GM12878 (cell line): Measurements from ENCODE around the gene GABBR2. TPM values are rescaled to one million over a fixed set of nuclear protein-coding genes. Genes with fewer than 3 reads are reported as not detected.

ENCODE experiments used
- ATAC-seq: fragments of 200-7000 bp; cut with Tn5 transposase; 3 replicates; pipeline ENCODE4 v1.9.1; 2020; ENCODE audit warnings: mild to moderate bottlenecking, moderate library complexity
- BruUV-seq: library from RNA; stranded (reverse); fragments of 400-500 nt; replicated peaks from 2 replicates; lab custom pipeline; 2021; lab: Mats Ljungman, UMichigan
- CTCF ChIA-PET: fragments of 300-600 bp; sonication (Branson Sonifier 250); formaldehyde crosslinking; extraction: SDS; loops from one replicate; lab custom pipeline; 2021; ENCODE audit warnings: inconsistent platforms; lab: Yijun Ruan, JAX
- POLR2A ChIA-PET: fragments of 350-600 bp; formaldehyde crosslinking; extraction: SDS; loops from one replicate; lab custom pipeline; 2021; ENCODE audit warnings: inconsistent platforms; lab: Charles Lee
- RAD21 ChIA-PET: fragments of 300-600 bp; sonication (Branson Sonifier 250); formaldehyde crosslinking; loops from one replicate; lab custom pipeline; 2023; ENCODE audit warnings: antibody characterized with exemption; ENCODE audit not compliant: unreplicated experiment; lab: Charles Lee
- SMC1A ChIA-PET: fragments of 300-600 bp; sonication (Branson Sonifier 250); formaldehyde crosslinking; loops from one replicate; lab custom pipeline; 2023; ENCODE audit not compliant: unreplicated experiment, uncharacterized antibody; lab: Charles Lee
- DNase-seq: peaks from one replicate; pipeline ENCODE4 v3.0.0-alpha.2; 2011; ENCODE audit warnings: low read depth, low spot score
- FAIRE-seq: peaks from 3 replicates; lab custom pipeline; 2011; peaks lifted over from hg19 to GRCh38; lab: Jason Lieb, UNC
- H2AFZ ChIP-seq: 2 replicates; pipeline ENCODE4 v1.6.0; 2011; ENCODE audit warnings: low read depth, low read length, control low read depth; ENCODE audit not compliant: control insufficient read depth
- H3K27ac ChIP-seq: 2 replicates; pipeline ENCODE4 v1.5.1; 2011; ENCODE audit warnings: control low read depth; ENCODE audit not compliant: control insufficient read depth, insufficient read depth
- H3K27me3 ChIP-seq, 2 experiments: replicated peaks in 1 of 2; 2 replicates each; pipeline versions ENCODE4 v1.6.0 to v1.6.1; 2011; ENCODE audit warnings: low read length in 1 of 2; ENCODE audit not compliant: control insufficient read depth in 2 of 2, insufficient read depth in 2 of 2
- H3K36me3 ChIP-seq, 2 experiments: 2 replicates each; pipeline ENCODE4 v1.5.1; 2011; ENCODE audit warnings: low read length in 1 of 2; ENCODE audit not compliant: control insufficient read depth in 2 of 2, insufficient read depth in 2 of 2
- H3K4me1 ChIP-seq: 2 replicates; pipeline ENCODE4 v1.6.1; 2011; ENCODE audit warnings: mild to moderate bottlenecking, low read length, moderate library complexity, mixed read lengths; ENCODE audit not compliant: control insufficient read depth, insufficient read depth
- H3K4me2 ChIP-seq: 2 replicates; pipeline ENCODE4 v1.6.0; 2011; ENCODE audit warnings: control low read depth; ENCODE audit not compliant: control insufficient read depth, insufficient read depth
- H3K4me3 ChIP-seq: fragments of 200-600 bp; sonication (generic); 2 replicates; pipeline ENCODE4 v1.5.1; 2016
- H3K79me2 ChIP-seq: 2 replicates; pipeline ENCODE4 v1.6.0; 2011; ENCODE audit warnings: low read length; ENCODE audit not compliant: control insufficient read depth, insufficient read depth
- H3K9ac ChIP-seq: 2 replicates; pipeline ENCODE4 v1.8.0; 2011; ENCODE audit warnings: low read length, control low read depth, mixed read lengths; ENCODE audit not compliant: control insufficient read depth, insufficient read depth
- H3K9me3 ChIP-seq: replicated peaks from 3 replicates; pipeline ENCODE4 v1.5.1; 2011; ENCODE audit warnings: mild to moderate bottlenecking, low read length; ENCODE audit not compliant: control insufficient read depth, insufficient read depth
- H4K20me1 ChIP-seq: 2 replicates; pipeline ENCODE4 v1.6.0; 2011; ENCODE audit not compliant: control insufficient read depth, insufficient read depth
- CREB1 ChIP-seq: IDR thresholded peaks from 2 replicates; pipeline ENCODE4 v1.6.1; 2012; ENCODE audit warnings: low read depth, mild to moderate bottlenecking, inconsistent platforms
- CREM ChIP-seq: IDR thresholded peaks from 2 replicates; pipeline ENCODE4 v1.6.1; 2014; ENCODE audit warnings: antibody characterized with exemption, low read depth
- E2F4 ChIP-seq: IDR thresholded peaks from 2 replicates; pipeline ENCODE4 v1.6.1; 2012; ENCODE audit warnings: low read depth, low read length, improper control_type of control experiment
- NFIC ChIP-seq: IDR thresholded peaks from 2 replicates; pipeline ENCODE4 v1.6.1; 2012; ENCODE audit warnings: low read depth, mild to moderate bottlenecking, inconsistent platforms, low read length, moderate library complexity
- NR2F1 ChIP-seq: fragments of 450-650 bp; conservative IDR thresholded peaks from 2 replicates; pipeline ENCODE4 v1.6.1; 2017; ENCODE audit warnings: mild to moderate bottlenecking
- PML ChIP-seq: IDR thresholded peaks from 2 replicates; pipeline ENCODE4 v1.6.1; 2012; ENCODE audit warnings: low read length, inconsistent platforms
- RAD21 ChIP-seq: IDR thresholded peaks from 2 replicates; pipeline ENCODE4 v1.6.1; 2011; ENCODE audit warnings: mild to moderate bottlenecking, low read depth, low read length, moderate library complexity; ENCODE audit not compliant: insufficient read depth
- WGBS: methylation state at CpG from one replicate; pipeline ENCODE4 v1.1.6; 2016; ENCODE audit warnings: low lambda C conversion rate; ENCODE audit not compliant: insufficient replicate concordance, insufficient coverage; ENCODE audit errors: missing lambda C conversion rate; 5-methylcytosine and 5-hydroxymethylcytosine counted together
- in situ Hi-C: fragments of 300-500 bp; cut with MboI; formaldehyde crosslinking; loops from 9 replicates; pipeline ENCODE4 v1.14.3; 2018; ENCODE audit warnings: mixed read lengths
- intact Hi-C: fragments of 100-400 bp; cut with micrococcal nuclease; formaldehyde crosslinking; loops from one replicate; pipeline ENCODE4 v1.14.2; 2022; ENCODE audit not compliant: unreplicated experiment
- polyA plus RNA-seq, 11 experiments: library from polyadenylated mRNA; depleted of rRNA in 4 of 11; unstranded in 6 of 11; stranded (reverse) in 5 of 11; fragments of >200 nt; fragmentation: Nextera tagmentation in 4 of 11; fragmentation: Illumina TruSeq in 1 of 11; extraction: Ambion mirVana in 4 of 11; extraction: Trizol in 1 of 11; gene quantifications; 1 replicate in 1 of 11; 2 replicates in 10 of 11; pipeline versions ENCODE4 v1.2.1 to v1.2.3, GENCODE V29; 2011 to 2016; ENCODE audit warnings: inconsistent platforms in 2 of 11, missing spikeins in 2 of 11, low read depth in 1 of 11
- total RNA-seq, 4 experiments: library from RNA; depleted of rRNA in 3 of 4; stranded (reverse); fragments of >200 nt in 3 of 4; fragmentation: Illumina TruSeq in 1 of 4; extraction: Trizol in 1 of 4; gene quantifications; 2 replicates each; pipeline versions ENCODE4 v1.2.1 to v1.2.3, GENCODE V29; 2013 to 2021
- TF ChIP-seq, protein P1 (sequence below): fragments of 450-650 bp; IDR thresholded peaks from 2 replicates; pipeline ENCODE4 v1.6.1; 2017; ENCODE audit warnings: mild to moderate bottlenecking, moderate library complexity
- TF ChIP-seq, protein P2 (sequence below): fragments of 450-650 bp; IDR thresholded peaks from 2 replicates; pipeline ENCODE4 v1.6.1; 2018; ENCODE audit warnings: borderline replicate concordance, mild to moderate bottlenecking; ENCODE audit not compliant: partially characterized antibody

The GABBR2 gene
- total and polyA plus RNA-seq, 10 of the 15 experiments (the other 5 are each of a cell fraction or from before 2014, with no cell fraction given), result 0.02 to 2.2 (median 0.06) TPM; not detected in 2

- in situ Hi-C loops (loop anchor here (10.0 kb wide), 1 partner anchor 245 kb away; no protein-coding TSS in a partner anchor), intact Hi-C loops (loop anchor here (10.0 kb wide), 1 partner anchor 215 kb away; no protein-coding TSS in a partner anchor)
- no peaks in the 10 kb centered on the region for H3K36me3 ChIP-seq
- no peaks in the 10 kb centered on the region for H3K79me2 ChIP-seq
- no peak overlapping the region for H2AFZ ChIP-seq
- WGBS, result 29% methylated on average over 7 of the region's 7 CpGs
- H3K27ac ChIP-seq, result no peak overlapping the region
- ChIA-PET SMC1A (no interaction called here), CTCF (no interaction called here), POLR2A (no interaction called here), RAD21 (no interaction called here)
- no peaks in the 10 kb centered on the region for H3K9me3 ChIP-seq
- FAIRE-seq, result no peak
- ATAC-seq, result no peak
- no peak overlapping the region for H3K9ac ChIP-seq
- H4K20me1 ChIP-seq, result no peaks in the 10 kb centered on the region
- H3K27me3 ChIP-seq, result peaks cover 2 to 8% of the 10 kb centered on the region in 2 experiments; a peak in 1 of 4 replicates
- no peak for DNase-seq
- no TSS peak for BruUV-seq
- H3K4me1 ChIP-seq, result no peaks in the 10 kb centered on the region
- no peak overlapping the region for H3K4me2 ChIP-seq
- H3K4me3 ChIP-seq, result no peak overlapping the region
- TF ChIP-seq, protein P1, sequence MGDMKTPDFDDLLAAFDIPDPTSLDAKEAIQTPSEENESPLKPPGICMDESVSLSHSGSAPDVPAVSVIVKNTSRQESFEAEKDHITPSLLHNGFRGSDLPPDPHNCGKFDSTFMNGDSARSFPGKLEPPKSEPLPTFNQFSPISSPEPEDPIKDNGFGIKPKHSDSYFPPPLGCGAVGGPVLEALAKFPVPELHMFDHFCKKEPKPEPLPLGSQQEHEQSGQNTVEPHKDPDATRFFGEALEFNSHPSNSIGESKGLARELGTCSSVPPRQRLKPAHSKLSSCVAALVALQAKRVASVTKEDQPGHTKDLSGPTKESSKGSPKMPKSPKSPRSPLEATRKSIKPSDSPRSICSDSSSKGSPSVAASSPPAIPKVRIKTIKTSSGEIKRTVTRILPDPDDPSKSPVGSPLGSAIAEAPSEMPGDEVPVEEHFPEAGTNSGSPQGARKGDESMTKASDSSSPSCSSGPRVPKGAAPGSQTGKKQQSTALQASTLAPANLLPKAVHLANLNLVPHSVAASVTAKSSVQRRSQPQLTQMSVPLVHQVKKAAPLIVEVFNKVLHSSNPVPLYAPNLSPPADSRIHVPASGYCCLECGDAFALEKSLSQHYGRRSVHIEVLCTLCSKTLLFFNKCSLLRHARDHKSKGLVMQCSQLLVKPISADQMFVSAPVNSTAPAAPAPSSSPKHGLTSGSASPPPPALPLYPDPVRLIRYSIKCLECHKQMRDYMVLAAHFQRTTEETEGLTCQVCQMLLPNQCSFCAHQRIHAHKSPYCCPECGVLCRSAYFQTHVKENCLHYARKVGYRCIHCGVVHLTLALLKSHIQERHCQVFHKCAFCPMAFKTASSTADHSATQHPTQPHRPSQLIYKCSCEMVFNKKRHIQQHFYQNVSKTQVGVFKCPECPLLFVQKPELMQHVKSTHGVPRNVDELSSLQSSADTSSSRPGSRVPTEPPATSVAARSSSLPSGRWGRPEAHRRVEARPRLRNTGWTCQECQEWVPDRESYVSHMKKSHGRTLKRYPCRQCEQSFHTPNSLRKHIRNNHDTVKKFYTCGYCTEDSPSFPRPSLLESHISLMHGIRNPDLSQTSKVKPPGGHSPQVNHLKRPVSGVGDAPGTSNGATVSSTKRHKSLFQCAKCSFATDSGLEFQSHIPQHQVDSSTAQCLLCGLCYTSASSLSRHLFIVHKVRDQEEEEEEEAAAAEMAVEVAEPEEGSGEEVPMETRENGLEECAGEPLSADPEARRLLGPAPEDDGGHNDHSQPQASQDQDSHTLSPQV, result no peak
- TF ChIP-seq, protein P2, sequence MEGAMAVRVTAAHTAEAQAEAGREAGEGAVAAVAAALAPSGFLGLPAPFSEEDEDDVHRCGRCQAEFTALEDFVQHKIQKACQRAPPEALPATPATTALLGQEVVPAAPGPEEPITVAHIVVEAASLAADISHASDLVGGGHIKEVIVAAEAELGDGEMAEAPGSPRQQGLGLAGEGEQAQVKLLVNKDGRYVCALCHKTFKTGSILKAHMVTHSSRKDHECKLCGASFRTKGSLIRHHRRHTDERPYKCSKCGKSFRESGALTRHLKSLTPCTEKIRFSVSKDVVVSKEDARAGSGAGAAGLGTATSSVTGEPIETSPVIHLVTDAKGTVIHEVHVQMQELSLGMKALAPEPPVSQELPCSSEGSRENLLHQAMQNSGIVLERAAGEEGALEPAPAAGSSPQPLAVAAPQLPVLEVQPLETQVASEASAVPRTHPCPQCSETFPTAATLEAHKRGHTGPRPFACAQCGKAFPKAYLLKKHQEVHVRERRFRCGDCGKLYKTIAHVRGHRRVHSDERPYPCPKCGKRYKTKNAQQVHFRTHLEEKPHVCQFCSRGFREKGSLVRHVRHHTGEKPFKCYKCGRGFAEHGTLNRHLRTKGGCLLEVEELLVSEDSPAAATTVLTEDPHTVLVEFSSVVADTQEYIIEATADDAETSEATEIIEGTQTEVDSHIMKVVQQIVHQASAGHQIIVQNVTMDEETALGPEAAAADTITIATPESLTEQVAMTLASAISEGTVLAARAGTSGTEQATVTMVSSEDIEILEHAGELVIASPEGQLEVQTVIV, result no peak
- TF ChIP-seq RAD21 (no peak), NFIC (no peak), PML (no peak), CREB1 (no peak), E2F4 (no peak), CREM (no peak), NR2F1 (no peak)
- TF ChIP-seq, all 136 proteins: peak for 0
Measured at GRCh38 chr9:98529841-98530240, 178.9 kb downstream of the GABBR2 start.
